ENCODE measurements around the gene MYDGF. TPM values are rescaled to one million over a fixed set of nuclear protein-coding genes. Genes with fewer than 3 reads are reported as not detected.

The MYDGF gene
- total and polyA plus RNA-seq, 2 of the 13 experiments (the other 11 are each of a cell fraction or from before 2014, with no cell fraction given) = 116 to 198 TPM

- peak; percentile 74 for TF ChIP-seq MED1 (CRISPR knock-in tag; IDR thresholded peaks at IDR 0.05)
- TF ChIP-seq PHF20 (CRISPR knock-in tag; IDR thresholded peaks at IDR 0.05) = no peak
- TF ChIP-seq PRMT3 (CRISPR knock-in tag; IDR thresholded peaks at IDR 0.05; ENCODE audit: borderline replicate concordance, low read depth) = no peak
- TF ChIP-seq PAWR (CRISPR knock-in tag; IDR thresholded peaks at IDR 0.05; ENCODE audit: borderline replicate concordance) = no peak
- no peak; the same call in 1 of the 2 replicates for TF ChIP-seq SOX5 (CRISPR knock-in tag; IDR thresholded peaks at IDR 0.05; ENCODE audit: borderline replicate concordance)
- no peak for TF ChIP-seq ZNF10 (CRISPR knock-in tag; IDR thresholded peaks at IDR 0.05; ENCODE audit: borderline replicate concordance, low read depth)
- TF ChIP-seq KDM4B (CRISPR knock-in tag; IDR thresholded peaks at IDR 0.05) = no peak
- TF ChIP-seq, protein P1, sequence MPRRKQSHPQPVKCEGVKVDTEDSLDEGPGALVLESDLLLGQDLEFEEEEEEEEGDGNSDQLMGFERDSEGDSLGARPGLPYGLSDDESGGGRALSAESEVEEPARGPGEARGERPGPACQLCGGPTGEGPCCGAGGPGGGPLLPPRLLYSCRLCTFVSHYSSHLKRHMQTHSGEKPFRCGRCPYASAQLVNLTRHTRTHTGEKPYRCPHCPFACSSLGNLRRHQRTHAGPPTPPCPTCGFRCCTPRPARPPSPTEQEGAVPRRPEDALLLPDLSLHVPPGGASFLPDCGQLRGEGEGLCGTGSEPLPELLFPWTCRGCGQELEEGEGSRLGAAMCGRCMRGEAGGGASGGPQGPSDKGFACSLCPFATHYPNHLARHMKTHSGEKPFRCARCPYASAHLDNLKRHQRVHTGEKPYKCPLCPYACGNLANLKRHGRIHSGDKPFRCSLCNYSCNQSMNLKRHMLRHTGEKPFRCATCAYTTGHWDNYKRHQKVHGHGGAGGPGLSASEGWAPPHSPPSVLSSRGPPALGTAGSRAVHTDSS (CRISPR knock-in tag; conservative IDR thresholded peaks at IDR 0.05) = no peak
- TF ChIP-seq PRPF4 (IDR thresholded peaks at IDR 0.05; ENCODE audit: low read depth, low read length, poor library complexity, severe bottlenecking) = no peak
- peak; percentile 82 for TF ChIP-seq PRDM10 (CRISPR knock-in tag; IDR thresholded peaks at IDR 0.05; ENCODE audit: low read depth)
- no peak for TF ChIP-seq JDP2 (CRISPR knock-in tag; IDR thresholded peaks at IDR 0.05; ENCODE audit: borderline replicate concordance)
- TF ChIP-seq SMYD3 (CRISPR knock-in tag; IDR thresholded peaks at IDR 0.05) = no peak
- peak; percentile 45; the same call in 1 of the 2 replicates for TF ChIP-seq ZNF644 (CRISPR knock-in tag; IDR thresholded peaks at IDR 0.05; ENCODE audit: low read depth)
- no peak for TF ChIP-seq ZNF883 (CRISPR knock-in tag; IDR thresholded peaks at IDR 0.05; ENCODE audit: not compliant biosample characterization)
- no peak for TF ChIP-seq RNF2 (conservative IDR thresholded peaks at IDR 0.05; ENCODE audit: low read depth)
- no peak for TF ChIP-seq NCOA2 (CRISPR knock-in tag; IDR thresholded peaks at IDR 0.05)
- no peak for TF ChIP-seq SRSF9 (IDR thresholded peaks at IDR 0.05; ENCODE audit: borderline replicate concordance, insufficient read depth, low read depth, low read length, poor library complexity, severe bottlenecking)
- TF ChIP-seq ZNF790 (CRISPR knock-in tag; IDR thresholded peaks at IDR 0.05; ENCODE audit: borderline replicate concordance) = no peak
- no peak for TF ChIP-seq ZNF205 (CRISPR knock-in tag; IDR thresholded peaks at IDR 0.05)
- no peak; the same call in 1 of the 2 replicates for TF ChIP-seq CHD4 (IDR thresholded peaks at IDR 0.05; ENCODE audit: borderline replicate concordance, low read length)
- TF ChIP-seq ZNF556 (CRISPR knock-in tag; IDR thresholded peaks at IDR 0.05; ENCODE audit: borderline replicate concordance) = peak; percentile 68; the same call in 1 of the 2 replicates
- TF ChIP-seq, protein P2, sequence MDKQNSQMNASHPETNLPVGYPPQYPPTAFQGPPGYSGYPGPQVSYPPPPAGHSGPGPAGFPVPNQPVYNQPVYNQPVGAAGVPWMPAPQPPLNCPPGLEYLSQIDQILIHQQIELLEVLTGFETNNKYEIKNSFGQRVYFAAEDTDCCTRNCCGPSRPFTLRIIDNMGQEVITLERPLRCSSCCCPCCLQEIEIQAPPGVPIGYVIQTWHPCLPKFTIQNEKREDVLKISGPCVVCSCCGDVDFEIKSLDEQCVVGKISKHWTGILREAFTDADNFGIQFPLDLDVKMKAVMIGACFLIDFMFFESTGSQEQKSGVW (CRISPR knock-in tag; IDR thresholded peaks at IDR 0.05; ENCODE audit: borderline replicate concordance) = no peak
- no peak for TF ChIP-seq KDM5A (IDR thresholded peaks at IDR 0.05; ENCODE audit: borderline replicate concordance, low read length)
- no peak for TF ChIP-seq MAZ (IDR thresholded peaks at IDR 0.05; ENCODE audit: borderline replicate concordance, low read depth, low read length)
- TF ChIP-seq MAZ (CRISPR knock-in tag; IDR thresholded peaks at IDR 0.05; ENCODE audit: low read depth) = peak; percentile 33; the same call in 1 of the 2 replicates
Measured at GRCh38 chr19:4705413-4706131, 35.4 kb upstream of the MYDGF start (continued).

Data from HepG2 (cell line).